HL-60 (cell line): ENCODE data around the gene ITGB3BP.

Experiments used
- DNase-seq, 2 experiments: peaks; one replicate each; pipeline ENCODE4 v3.0.0-alpha.2; 2010 to 2020; ENCODE audit warnings: low read depth in 1 of 2, low spot score in 1 of 2
- H3K27ac ChIP-seq: fragments of 250-450 bp; sonication (Bioruptor Pico); replicated peaks from 2 replicates; pipeline ENCODE4 v1.5.1; 2020; ENCODE audit warnings: mild to moderate bottlenecking, moderate library complexity
- H3K27me3 ChIP-seq: fragments of 250-450 bp; sonication (Bioruptor Pico); 2 replicates; pipeline ENCODE4 v1.5.1; 2021; ENCODE audit warnings: mild to moderate bottlenecking, moderate library complexity; ENCODE audit not compliant: insufficient read depth, poor library complexity, severe bottlenecking
- H3K4me3 ChIP-seq: replicated peaks from 2 replicates; pipeline ENCODE4 v1.5.1; 2011; ENCODE audit warnings: mild to moderate bottlenecking, control low read depth, low read length; ENCODE audit not compliant: insufficient read depth
- GABPA ChIP-seq: IDR thresholded peaks from 2 replicates; pipeline ENCODE4 v1.6.1; 2012; ENCODE audit warnings: low read depth
- POLR2AphosphoS5 ChIP-seq: IDR thresholded peaks from 2 replicates; pipeline ENCODE4 v1.6.1; 2012; ENCODE audit warnings: low read depth
- SPI1 ChIP-seq: IDR thresholded peaks from 2 replicates; pipeline ENCODE4 v1.6.1; 2012; ENCODE audit warnings: low read depth, mild to moderate bottlenecking, borderline replicate concordance
- TF ChIP-seq, protein P1 (sequence below): IDR thresholded peaks from 2 replicates; pipeline ENCODE4 v1.6.1; 2012; ENCODE audit warnings: low read depth; ENCODE audit not compliant: insufficient replicate concordance
- TF ChIP-seq, protein P2 (sequence below): IDR thresholded peaks from one replicate; pipeline ENCODE4 v1.5.1; 2011; ENCODE audit warnings: low read length, control low read depth, inconsistent platforms; ENCODE audit not compliant: insufficient read depth

ITGB3BP gene

DNA sequence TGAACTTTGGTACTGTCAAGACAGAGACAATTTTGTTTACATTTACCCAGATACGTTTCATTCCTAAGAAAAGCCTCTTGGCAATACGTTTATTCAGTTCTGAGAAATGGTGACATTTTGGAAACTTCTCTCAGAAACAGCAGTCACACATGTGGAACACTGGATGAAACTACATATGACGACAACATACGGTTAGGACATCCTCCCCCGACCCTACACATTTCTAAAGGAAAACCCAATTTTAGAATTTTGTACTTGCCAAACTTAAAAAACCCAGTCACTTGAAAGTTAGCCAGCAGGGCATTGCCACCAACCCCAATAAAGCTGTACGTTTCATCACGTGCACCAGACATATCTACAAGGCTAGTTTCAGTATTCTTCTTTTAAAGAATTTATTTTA lies 56.8 kb downstream of the ITGB3BP start:
- H3K27me3 ChIP-seq, result no peaks in the 10 kb centered on the region
- no peak overlapping the region for H3K4me3 ChIP-seq
- no peak overlapping the region for H3K27ac ChIP-seq
- DNase-seq, result no peak
- TF ChIP-seq SPI1 (no peak), POLR2AphosphoS5 (no peak), GABPA (no peak)
- TF ChIP-seq, protein P1, sequence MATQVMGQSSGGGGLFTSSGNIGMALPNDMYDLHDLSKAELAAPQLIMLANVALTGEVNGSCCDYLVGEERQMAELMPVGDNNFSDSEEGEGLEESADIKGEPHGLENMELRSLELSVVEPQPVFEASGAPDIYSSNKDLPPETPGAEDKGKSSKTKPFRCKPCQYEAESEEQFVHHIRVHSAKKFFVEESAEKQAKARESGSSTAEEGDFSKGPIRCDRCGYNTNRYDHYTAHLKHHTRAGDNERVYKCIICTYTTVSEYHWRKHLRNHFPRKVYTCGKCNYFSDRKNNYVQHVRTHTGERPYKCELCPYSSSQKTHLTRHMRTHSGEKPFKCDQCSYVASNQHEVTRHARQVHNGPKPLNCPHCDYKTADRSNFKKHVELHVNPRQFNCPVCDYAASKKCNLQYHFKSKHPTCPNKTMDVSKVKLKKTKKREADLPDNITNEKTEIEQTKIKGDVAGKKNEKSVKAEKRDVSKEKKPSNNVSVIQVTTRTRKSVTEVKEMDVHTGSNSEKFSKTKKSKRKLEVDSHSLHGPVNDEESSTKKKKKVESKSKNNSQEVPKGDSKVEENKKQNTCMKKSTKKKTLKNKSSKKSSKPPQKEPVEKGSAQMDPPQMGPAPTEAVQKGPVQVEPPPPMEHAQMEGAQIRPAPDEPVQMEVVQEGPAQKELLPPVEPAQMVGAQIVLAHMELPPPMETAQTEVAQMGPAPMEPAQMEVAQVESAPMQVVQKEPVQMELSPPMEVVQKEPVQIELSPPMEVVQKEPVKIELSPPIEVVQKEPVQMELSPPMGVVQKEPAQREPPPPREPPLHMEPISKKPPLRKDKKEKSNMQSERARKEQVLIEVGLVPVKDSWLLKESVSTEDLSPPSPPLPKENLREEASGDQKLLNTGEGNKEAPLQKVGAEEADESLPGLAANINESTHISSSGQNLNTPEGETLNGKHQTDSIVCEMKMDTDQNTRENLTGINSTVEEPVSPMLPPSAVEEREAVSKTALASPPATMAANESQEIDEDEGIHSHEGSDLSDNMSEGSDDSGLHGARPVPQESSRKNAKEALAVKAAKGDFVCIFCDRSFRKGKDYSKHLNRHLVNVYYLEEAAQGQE, result no peak
- TF ChIP-seq, protein P2, sequence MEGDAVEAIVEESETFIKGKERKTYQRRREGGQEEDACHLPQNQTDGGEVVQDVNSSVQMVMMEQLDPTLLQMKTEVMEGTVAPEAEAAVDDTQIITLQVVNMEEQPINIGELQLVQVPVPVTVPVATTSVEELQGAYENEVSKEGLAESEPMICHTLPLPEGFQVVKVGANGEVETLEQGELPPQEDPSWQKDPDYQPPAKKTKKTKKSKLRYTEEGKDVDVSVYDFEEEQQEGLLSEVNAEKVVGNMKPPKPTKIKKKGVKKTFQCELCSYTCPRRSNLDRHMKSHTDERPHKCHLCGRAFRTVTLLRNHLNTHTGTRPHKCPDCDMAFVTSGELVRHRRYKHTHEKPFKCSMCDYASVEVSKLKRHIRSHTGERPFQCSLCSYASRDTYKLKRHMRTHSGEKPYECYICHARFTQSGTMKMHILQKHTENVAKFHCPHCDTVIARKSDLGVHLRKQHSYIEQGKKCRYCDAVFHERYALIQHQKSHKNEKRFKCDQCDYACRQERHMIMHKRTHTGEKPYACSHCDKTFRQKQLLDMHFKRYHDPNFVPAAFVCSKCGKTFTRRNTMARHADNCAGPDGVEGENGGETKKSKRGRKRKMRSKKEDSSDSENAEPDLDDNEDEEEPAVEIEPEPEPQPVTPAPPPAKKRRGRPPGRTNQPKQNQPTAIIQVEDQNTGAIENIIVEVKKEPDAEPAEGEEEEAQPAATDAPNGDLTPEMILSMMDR, result no peak

DNA sequence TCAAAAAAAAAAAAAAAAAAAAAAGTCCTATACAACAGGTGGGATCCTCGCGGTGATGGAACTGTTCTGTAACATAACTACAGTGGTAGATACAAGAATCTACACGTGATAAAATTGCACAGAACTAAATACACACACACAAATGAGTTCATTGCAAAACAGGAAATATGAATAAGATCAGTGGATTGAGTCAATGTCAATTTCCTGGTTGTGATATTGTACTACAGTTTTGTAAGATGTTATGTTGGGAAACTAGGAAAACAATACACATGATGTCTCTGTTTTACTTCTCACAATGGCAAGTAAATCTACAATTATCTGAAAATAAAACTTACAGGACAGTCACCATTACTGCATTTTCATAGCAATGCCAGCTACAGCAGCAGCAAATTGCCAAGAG lies 59.8 kb downstream of the ITGB3BP start:
- peak in 1 of 2 experiments; percentile 34 for DNase-seq
- TF ChIP-seq GABPA (no peak), POLR2AphosphoS5 (no peak), SPI1 (no peak)
- TF ChIP-seq, protein P1, result no peak
- TF ChIP-seq, protein P2, result no peak
- Histone ChIP-seq H3K27ac (peak overlapping the region; percentile 73), H3K4me3 (no peak overlapping the region), H3K27me3 (no peaks in the 10 kb centered on the region)

DNA sequence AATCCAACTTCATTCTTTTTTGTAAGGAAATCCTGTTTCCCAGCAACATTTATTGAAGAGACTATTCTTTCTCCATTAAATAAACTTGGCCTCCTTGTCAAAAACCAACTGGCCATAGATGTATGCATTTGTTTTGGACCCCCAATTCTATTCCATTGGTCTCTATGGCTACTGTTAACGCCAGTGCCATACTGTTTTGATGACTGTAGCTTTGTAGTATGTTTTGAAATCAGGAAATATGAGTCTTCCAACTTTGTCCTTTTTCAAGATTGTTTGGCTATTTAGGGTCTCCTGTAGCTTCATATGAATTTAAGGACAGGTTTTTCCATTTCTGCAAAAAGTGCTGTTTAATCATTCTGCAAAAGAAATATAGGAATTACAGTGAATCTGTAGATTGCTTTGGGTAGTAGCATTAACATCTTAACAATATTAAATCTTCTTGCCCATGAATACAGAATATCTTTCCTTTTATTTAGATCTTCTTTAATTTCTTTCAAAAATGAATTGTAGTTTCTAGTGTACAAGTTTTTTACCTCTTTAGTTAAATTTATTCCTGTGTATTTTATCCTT lies 61.3 kb downstream of the ITGB3BP start:
- no peak overlapping the region for H3K27ac ChIP-seq
- H3K27me3 ChIP-seq, result no peaks in the 10 kb centered on the region
- TF ChIP-seq GABPA, result no peak
- TF ChIP-seq SPI1, result no peak
- TF ChIP-seq, protein P1, result no peak
- TF ChIP-seq POLR2AphosphoS5, result no peak
- TF ChIP-seq, protein P2, result no peak
- no peak for DNase-seq
- no peak overlapping the region for H3K4me3 ChIP-seq
